Endothelial cell of umbilical vein (primary cell): ENCODE results near the gene GNE. TPM values are rescaled to one million over a fixed set of nuclear protein-coding genes. Genes with fewer than 3 reads are reported as not detected.

Experiments used
- BruUV-seq: library from RNA; stranded (reverse); fragments of 400-500 nt; replicated peaks from 2 replicates; lab custom pipeline; 2021; lab: Mats Ljungman, UMichigan
- CTCF ChIA-PET: fragments of 300-600, 350-600 bp; sonication (Branson Sonifier 250); formaldehyde crosslinking; loops from one replicate; lab custom pipeline; 2021; ENCODE audit warnings: antibody characterized with exemption, inconsistent platforms; lab: Charles Lee
- POLR2A ChIA-PET: fragments of 300-600, 350-600 bp; sonication (Branson Sonifier 250); formaldehyde crosslinking; loops from one replicate; lab custom pipeline; 2021; ENCODE audit warnings: antibody characterized with exemption, inconsistent platforms; lab: Charles Lee
- DNase-seq: peaks from one replicate; pipeline ENCODE4 v3.0.0-alpha.2; 2011; ENCODE audit warnings: low read depth, low spot score
- FAIRE-seq: peaks from 2 replicates; lab custom pipeline; 2011; peaks lifted over from hg19 to GRCh38; lab: Jason Lieb, UNC
- H2AFZ ChIP-seq: 2 replicates; pipeline ENCODE4 v1.6.0; 2012; ENCODE audit warnings: low read depth, low read length, control low read depth, inconsistent platforms
- H3K27ac ChIP-seq: 2 replicates; pipeline ENCODE4 v1.5.1; 2011; ENCODE audit warnings: low read depth, mild to moderate bottlenecking, control low read depth, low read length, moderate library complexity; ENCODE audit not compliant: insufficient read depth
- H3K27me3 ChIP-seq, 2 experiments: 2 replicates each; pipeline versions ENCODE4 v1.6.0 to v1.6.1; 2011; ENCODE audit warnings: low read length in 2 of 2, mixed read lengths in 1 of 2; ENCODE audit not compliant: control insufficient read depth in 2 of 2, insufficient read depth in 2 of 2
- H3K36me3 ChIP-seq, 2 experiments: 2 replicates in 1 of 2; 3 replicates in 1 of 2; pipeline ENCODE4 v1.5.1; 2011; ENCODE audit warnings: low read length in 2 of 2, mild to moderate bottlenecking in 1 of 2, moderate library complexity in 1 of 2; ENCODE audit not compliant: control insufficient read depth in 2 of 2, insufficient read depth in 2 of 2; ENCODE audit errors: extremely low read depth in 1 of 2
- H3K4me1 ChIP-seq: 3 replicates; pipeline ENCODE4 v1.5.1; 2011; ENCODE audit warnings: mild to moderate bottlenecking, low read length; ENCODE audit not compliant: control insufficient read depth, insufficient read depth; ENCODE audit errors: extremely low read depth
- H3K4me2 ChIP-seq: 2 replicates; pipeline ENCODE4 v1.6.1; 2011; ENCODE audit warnings: low read length, control low read depth, mixed read lengths; ENCODE audit not compliant: insufficient read depth
- H3K4me3 ChIP-seq, 3 experiments: fragments of 200-600 bp in 1 of 3; sonication (generic), shearing (Covaris generic) in 1 of 3; replicated peaks in 1 of 3; 2 replicates each; pipeline ENCODE4 v1.5.1; 2011 to 2016; ENCODE audit warnings: control low read depth in 3 of 3, low read length in 3 of 3, mild to moderate bottlenecking in 2 of 3, inconsistent platforms in 1 of 3, low read depth in 1 of 3, moderate library complexity in 1 of 3; ENCODE audit not compliant: insufficient read depth in 1 of 3
- H3K79me2 ChIP-seq: 2 replicates; pipeline ENCODE4 v1.6.0; 2012; ENCODE audit warnings: low read length, inconsistent platforms; ENCODE audit not compliant: control insufficient read depth, insufficient read depth
- H3K9ac ChIP-seq: replicated peaks from 2 replicates; pipeline ENCODE3; 2011; ENCODE audit warnings: low read length, control low read depth; ENCODE audit not compliant: insufficient read depth; ENCODE audit errors: extremely low read depth
- H3K9me1 ChIP-seq: replicated peaks from 3 replicates; pipeline ENCODE4 v1.6.0; 2011; ENCODE audit warnings: mild to moderate bottlenecking, low read length; ENCODE audit not compliant: control insufficient read depth, insufficient read depth; ENCODE audit errors: extremely low read depth
- H3K9me3 ChIP-seq: replicated peaks from 2 replicates; pipeline ENCODE4 v1.5.1; 2012; ENCODE audit warnings: low read length, inconsistent platforms; ENCODE audit not compliant: control insufficient read depth, insufficient read depth
- H4K20me1 ChIP-seq: replicated peaks from 2 replicates; pipeline ENCODE3; 2011; ENCODE audit warnings: mild to moderate bottlenecking, low read length; ENCODE audit not compliant: control insufficient read depth, insufficient read depth; ENCODE audit errors: extremely low read depth
- CTCF ChIP-seq, 2 donors: IDR thresholded peaks; 1 replicate in 1 of 2; 2 replicates in 1 of 2; pipeline ENCODE4 v1.5.1; 2011; ENCODE audit warnings: low read length in 2 of 2, mild to moderate bottlenecking in 2 of 2, moderate library complexity in 2 of 2, control low read depth in 1 of 2, inconsistent platforms in 1 of 2, low read depth in 1 of 2; ENCODE audit not compliant: insufficient read depth in 1 of 2; ENCODE audit errors: extremely low read depth in 1 of 2
- FOS ChIP-seq: IDR thresholded peaks from 2 replicates; pipeline ENCODE4 v1.6.1; 2011; ENCODE audit warnings: mild to moderate bottlenecking, low read length, moderate library complexity, borderline replicate concordance; ENCODE audit not compliant: insufficient read depth
- GATA2 ChIP-seq: IDR thresholded peaks from 2 replicates; pipeline ENCODE4 v1.7.0; 2011; ENCODE audit warnings: low read depth, mild to moderate bottlenecking, moderate library complexity, mixed read lengths, low read length; ENCODE audit not compliant: insufficient read length, insufficient read depth
- JUN ChIP-seq: IDR thresholded peaks from 2 replicates; pipeline ENCODE4 v1.6.1; 2011; ENCODE audit warnings: borderline replicate concordance, low read depth; ENCODE audit not compliant: insufficient read length, insufficient read depth
- MYC ChIP-seq: IDR thresholded peaks from one replicate; pipeline ENCODE4 v1.6.1; 2011; ENCODE audit warnings: mild to moderate bottlenecking, low read depth, low read length
- POLR2AphosphoS5 ChIP-seq: IDR thresholded peaks from 2 replicates; pipeline ENCODE4 v1.6.1; 2012; ENCODE audit warnings: low read depth, mild to moderate bottlenecking, control low read depth, low read length, moderate library complexity; ENCODE audit not compliant: insufficient read depth
- dilution Hi-C: fragments of 300-500 bp; cut with MboI; formaldehyde crosslinking; loops from one replicate; pipeline ENCODE4 v1.15.0; 2019; ENCODE audit warnings: low sequenced_read_pairs; ENCODE audit not compliant: extremely low pct_ligation_motif_present
- intact Hi-C: fragments of 100-400 bp; cut with micrococcal nuclease; formaldehyde crosslinking; loops from one replicate; pipeline ENCODE4 v1.10.0; 2022
- polyA plus RNA-seq, 4 experiments: library from polyadenylated mRNA; depleted of rRNA in 3 of 4; stranded (reverse) in 3 of 4; unstranded in 1 of 4; fragments of >200 nt; gene quantifications; 2 replicates each; pipeline versions ENCODE4 v1.2.1 to v1.2.3, GENCODE V29; 2011 to 2012; ENCODE audit warnings: missing spikeins in 1 of 4
- total RNA-seq: library from RNA; stranded (reverse); gene quantifications from 2 replicates; pipeline ENCODE4 v1.2.3, GENCODE V29; 2021

The GNE gene
- total and polyA plus RNA-seq, 2 donors (not counting 3 experiments of a cell fraction or from before 2014, with no cell fraction given) = 8.5 to 11.4 TPM

GRCh38 chr9:36250079-36250478 is 8.2 kb downstream of the GNE start:
- DNase-seq = no peak
- BruUV-seq = no TSS peak
- no peaks in the 10 kb centered on the region for H4K20me1 ChIP-seq
- no peaks in the 10 kb centered on the region for H3K9me1 ChIP-seq
- dilution Hi-C loops (no loop called here), intact Hi-C loops (loop anchor here (10.0 kb wide), 1 partner anchor 305 kb away; no protein-coding TSS in a partner anchor)
- H3K79me2 ChIP-seq = peaks cover 14% of the 10 kb centered on the region
- ChIA-PET POLR2A (interaction anchor here (1.3 kb wide), 1 partner anchor 8 kb away, joined by 3 read pairs; the partner anchor contains the start of gene GNE), CTCF (interaction anchor here (1.1 to 12.8 kb wide), 4 partner anchors 17 to 78 kb away, joined by 3 to 184 read pairs (median 3); no protein-coding TSS in a partner anchor)
- no peak overlapping the region for H3K4me2 ChIP-seq
- no peak for FAIRE-seq
- TF ChIP-seq MYC (no peak), POLR2AphosphoS5 (no peak), JUN (no peak)
- no peak overlapping the region for H3K27ac ChIP-seq
- peaks cover 5 to 6% of the 10 kb centered on the region in 2 experiments for H3K36me3 ChIP-seq
- no peaks in the 10 kb centered on the region for H3K9me3 ChIP-seq
- H3K9ac ChIP-seq = no peak overlapping the region
- H3K27me3 ChIP-seq = no peaks in the 10 kb centered on the region
- no peaks in the 10 kb centered on the region for H3K4me1 ChIP-seq
- no peak overlapping the region for H3K4me3 ChIP-seq
- H2AFZ ChIP-seq = no peak overlapping the region

GRCh38 chr9:36249189-36249588 is 9.1 kb downstream of the GNE start:
- peaks cover 5 to 6% of the 10 kb centered on the region in 2 experiments for H3K36me3 ChIP-seq
- H3K9me1 ChIP-seq = no peaks in the 10 kb centered on the region
- no peak overlapping the region for H3K4me2 ChIP-seq
- no peaks in the 10 kb centered on the region for H3K27me3 ChIP-seq
- dilution Hi-C loops = no loop called here
- FAIRE-seq (no peak), DNase-seq (no peak)
- H3K27ac ChIP-seq = no peak overlapping the region
- H3K4me3 ChIP-seq = no peak overlapping the region
- no TSS peak for BruUV-seq
- H3K4me1 ChIP-seq = no peaks in the 10 kb centered on the region
- no peak overlapping the region for H3K9ac ChIP-seq
- ChIA-PET POLR2A (interaction anchor here (1.3 kb wide), 1 partner anchor 9 kb away, joined by 3 read pairs; the partner anchor contains the start of gene GNE), CTCF (interaction anchor here (0.8 to 12.8 kb wide), 7 partner anchors 8 to 201 kb away, joined by 3 to 184 read pairs (median 4); no protein-coding TSS in a partner anchor)
- H3K9me3 ChIP-seq = no peaks in the 10 kb centered on the region
- no peak for TF ChIP-seq POLR2AphosphoS5
- TF ChIP-seq GATA2 = no peak
- TF ChIP-seq MYC = no peak
- no peak for TF ChIP-seq CTCF (IDR thresholded peaks at IDR 0.05; ENCODE audit: extremely low read depth in 1 of 2, insufficient read depth in 1 of 2, low read depth in 1 of 2, low read length in 2 of 2)
- TF ChIP-seq FOS = no peak
- intact Hi-C loops = no loop called here
- peaks cover 11% of the 10 kb centered on the region for H3K79me2 ChIP-seq
- no peaks in the 10 kb centered on the region for H4K20me1 ChIP-seq
- no peak overlapping the region for H2AFZ ChIP-seq
